PC-3 (cell line): Measurements from ENCODE around the gene EIF4G1. TPM values are rescaled to one million over a fixed set of nuclear protein-coding genes. Genes with fewer than 3 reads are reported as not detected.
A peak's percentile ranks its signal among the peaks of the same experiment; 100 is the strongest.

ENCODE experiments used
- ATAC-seq: fragments of 200-7000 bp; cut with Tn5 transposase; 2 replicates; pipeline ENCODE4 v1.9.1; 2020; ENCODE audit warnings: mild to moderate bottlenecking, moderate library complexity
- BruUV-seq: library from RNA; stranded (reverse); fragments of 400-500 nt; replicated peaks from 2 replicates; lab custom pipeline; 2021; lab: Mats Ljungman, UMichigan
- CTCF ChIA-PET: fragments of 300-600 bp; sonication (Branson Sonifier 250); formaldehyde crosslinking; loops from one replicate; lab custom pipeline; 2022; ENCODE audit warnings: antibody characterized with exemption; lab: Charles Lee
- POLR2A ChIA-PET: fragments of 300-600 bp; sonication (Branson Sonifier 250); formaldehyde crosslinking; loops from one replicate; lab custom pipeline; 2022; ENCODE audit warnings: antibody characterized with exemption; ENCODE audit not compliant: unreplicated experiment; lab: Charles Lee
- DNase-seq: peaks from one replicate; pipeline ENCODE4 v3.0.0-alpha.2; 2015
- H2AFZ ChIP-seq: fragments of 300-600 bp; sonication (generic); 2 replicates; pipeline ENCODE4 v1.6.0; 2016; ENCODE audit warnings: antibody characterized with exemption, low read length
- H3F3A ChIP-seq: fragments of 300-600 bp; sonication (generic); one replicate; pipeline ENCODE4 v1.6.0; 2017; ENCODE audit warnings: antibody characterized with exemption, low read length, control low read depth, mild to moderate bottlenecking; ENCODE audit not compliant: unreplicated experiment
- H3K27ac ChIP-seq: fragments of 300-600 bp; sonication (generic); 2 replicates; pipeline ENCODE4 v1.5.1; 2016; ENCODE audit warnings: mild to moderate bottlenecking, low read length
- H3K27me3 ChIP-seq: fragments of 300-600 bp; sonication (generic); 2 replicates; pipeline ENCODE4 v1.6.1; 2016; ENCODE audit warnings: low read length, mixed read lengths
- H3K36me3 ChIP-seq: fragments of 300-600 bp; sonication (generic); 2 replicates; pipeline ENCODE4 v1.6.1; 2016; ENCODE audit warnings: low read depth, mixed run types, low read length, mixed read lengths
- H3K4me1 ChIP-seq: fragments of 300-600 bp; sonication (generic); 2 replicates; pipeline ENCODE4 v1.5.1; 2016; ENCODE audit warnings: low read length; ENCODE audit not compliant: insufficient read depth
- H3K4me2 ChIP-seq: fragments of 300-600 bp; sonication (generic); 2 replicates; pipeline ENCODE4 v1.6.0; 2016; ENCODE audit warnings: low read length
- H3K4me3 ChIP-seq: fragments of 300-600 bp; sonication (generic); 2 replicates; pipeline ENCODE4 v1.5.1; 2016; ENCODE audit warnings: mild to moderate bottlenecking, low read length, mixed read lengths
- H3K79me2 ChIP-seq: fragments of 300-600 bp; sonication (generic); 2 replicates; pipeline ENCODE4 v1.6.1; 2017; ENCODE audit warnings: low read length, mixed read lengths
- H3K9ac ChIP-seq: fragments of 300-600 bp; sonication (generic); 2 replicates; pipeline ENCODE4 v1.6.0; 2016; ENCODE audit warnings: mild to moderate bottlenecking, low read length
- H3K9me2 ChIP-seq: fragments of 300-600 bp; sonication (generic); replicated peaks from 2 replicates; pipeline ENCODE4 v1.6.1; 2016; ENCODE audit warnings: mixed run types, low read length, mixed read lengths
- H3K9me3 ChIP-seq: fragments of 300-600 bp; sonication (generic); 2 replicates; pipeline ENCODE4 v1.6.1; 2016; ENCODE audit warnings: low read length, mixed read lengths
- H4K20me1 ChIP-seq: fragments of 300-600 bp; sonication (generic); 2 replicates; pipeline ENCODE4 v1.6.1; 2016; ENCODE audit warnings: low read length, mixed read lengths
- EZH2 ChIP-seq: fragments of 300-600 bp; sonication (generic); IDR thresholded peaks from one replicate; pipeline ENCODE4 v1.6.1; 2017; ENCODE audit warnings: antibody characterized with exemption, mild to moderate bottlenecking, low read length; ENCODE audit not compliant: unreplicated experiment
- EZH2phosphoT487 ChIP-seq: fragments of 300-600 bp; sonication (generic); IDR thresholded peaks from 2 replicates; pipeline ENCODE4 v1.6.1; 2018; ENCODE audit warnings: mild to moderate bottlenecking, antibody characterized with exemption, low read length, borderline replicate concordance
- intact Hi-C: fragments of 100-400 bp; cut with micrococcal nuclease; formaldehyde crosslinking; loops from 2 replicates; pipeline ENCODE4 v1.9.0; 2023
- total RNA-seq: library from RNA; depleted of rRNA; stranded (reverse); fragments of >200 nt; gene quantifications from 2 replicates; pipeline ENCODE4 v1.2.3, GENCODE V29; 2014
- TF ChIP-seq, protein P1 (sequence below): fragments of 300-600 bp; sonication (generic); conservative IDR thresholded peaks from 2 replicates; pipeline ENCODE4 v1.5.1; 2017; ENCODE audit warnings: antibody characterized with exemption, low read depth, mild to moderate bottlenecking, low read length

Gene EIF4G1
- total RNA-seq, 1 experiment from 2014 or later = 463 TPM

DNA sequence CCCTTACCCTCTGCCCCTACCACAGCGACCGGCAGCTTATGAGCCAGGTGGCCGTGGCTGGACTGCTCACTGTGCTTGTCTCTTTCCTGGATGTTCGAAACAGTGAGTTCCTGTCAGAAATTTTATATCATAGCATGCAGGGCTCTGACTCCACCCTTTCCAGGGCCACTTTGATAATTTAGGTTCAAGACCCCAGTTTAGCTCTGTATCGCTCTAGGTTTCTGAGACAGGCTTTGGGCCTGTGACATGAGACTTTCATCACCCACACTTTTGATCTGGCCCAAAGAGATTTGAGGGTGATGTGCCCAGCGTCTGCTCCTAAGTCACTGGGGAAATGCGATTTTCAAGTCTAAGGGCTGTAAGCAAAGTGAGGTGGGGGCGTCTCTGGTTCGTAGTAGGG is 6.5 kb upstream of the EIF4G1 start:
- no TSS peak for BruUV-seq
- Histone ChIP-seq H3K27me3 (no peaks in the 10 kb centered on the region), H3F3A (peaks cover 8% of the 10 kb centered on the region), H3K4me1 (no peaks in the 10 kb centered on the region), H3K9me2 (no peaks in the 10 kb centered on the region), H3K9ac (no peak overlapping the region), H3K79me2 (peaks cover 30% of the 10 kb centered on the region), H3K4me2 (no peak overlapping the region), H3K36me3 (peaks cover 58% of the 10 kb centered on the region), H4K20me1 (peaks cover 41% of the 10 kb centered on the region), H3K4me3 (no peak overlapping the region), H2AFZ (no peak overlapping the region), H3K27ac (no peak overlapping the region), H3K9me3 (no peaks in the 10 kb centered on the region)
- intact Hi-C loops = no loop called here
- DNase-seq (no peak), ATAC-seq (no peak)
- ChIA-PET POLR2A (no interaction called here), CTCF (no interaction called here)
- TF ChIP-seq EZH2 = no peak
- TF ChIP-seq, protein P1, sequence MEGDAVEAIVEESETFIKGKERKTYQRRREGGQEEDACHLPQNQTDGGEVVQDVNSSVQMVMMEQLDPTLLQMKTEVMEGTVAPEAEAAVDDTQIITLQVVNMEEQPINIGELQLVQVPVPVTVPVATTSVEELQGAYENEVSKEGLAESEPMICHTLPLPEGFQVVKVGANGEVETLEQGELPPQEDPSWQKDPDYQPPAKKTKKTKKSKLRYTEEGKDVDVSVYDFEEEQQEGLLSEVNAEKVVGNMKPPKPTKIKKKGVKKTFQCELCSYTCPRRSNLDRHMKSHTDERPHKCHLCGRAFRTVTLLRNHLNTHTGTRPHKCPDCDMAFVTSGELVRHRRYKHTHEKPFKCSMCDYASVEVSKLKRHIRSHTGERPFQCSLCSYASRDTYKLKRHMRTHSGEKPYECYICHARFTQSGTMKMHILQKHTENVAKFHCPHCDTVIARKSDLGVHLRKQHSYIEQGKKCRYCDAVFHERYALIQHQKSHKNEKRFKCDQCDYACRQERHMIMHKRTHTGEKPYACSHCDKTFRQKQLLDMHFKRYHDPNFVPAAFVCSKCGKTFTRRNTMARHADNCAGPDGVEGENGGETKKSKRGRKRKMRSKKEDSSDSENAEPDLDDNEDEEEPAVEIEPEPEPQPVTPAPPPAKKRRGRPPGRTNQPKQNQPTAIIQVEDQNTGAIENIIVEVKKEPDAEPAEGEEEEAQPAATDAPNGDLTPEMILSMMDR = no peak
- no peak for TF ChIP-seq EZH2phosphoT487

DNA sequence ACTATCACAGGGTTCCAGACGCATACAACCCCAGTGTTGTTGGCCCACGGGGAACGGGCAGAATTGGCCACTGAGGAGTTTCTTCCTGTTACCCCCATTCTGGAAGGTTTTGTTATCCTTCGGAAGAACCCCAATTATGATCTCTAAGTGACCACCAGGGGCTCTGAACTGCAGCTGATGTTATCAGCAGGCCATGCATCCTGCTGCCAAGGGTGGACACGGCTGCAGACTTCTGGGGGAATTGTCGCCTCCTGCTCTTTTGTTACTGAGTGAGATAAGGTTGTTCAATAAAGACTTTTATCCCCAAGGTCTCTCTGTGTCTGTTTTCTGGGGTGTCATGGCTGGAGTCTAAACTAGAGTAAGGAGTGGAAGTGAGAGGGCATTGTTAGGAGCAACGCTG is 5.7 kb upstream of the EIF4G1 start:
- H4K20me1 ChIP-seq = peaks cover 33% of the 10 kb centered on the region
- POLR2A ChIA-PET = no interaction called here
- no TSS peak for BruUV-seq

GRCh38 chr3:184311633-184312032 is 2.8 kb upstream of the EIF4G1 start:
- BruUV-seq = no TSS peak
- Histone ChIP-seq H3K4me1 (peaks cover 8% of the 10 kb centered on the region), H3K4me2 (no peak overlapping the region), H3K4me3 (no peak overlapping the region), H3F3A (peaks cover 8% of the 10 kb centered on the region), H4K20me1 (peaks cover 21% of the 10 kb centered on the region), H3K27me3 (no peaks in the 10 kb centered on the region), H3K27ac (no peak overlapping the region), H3K9me2 (no peaks in the 10 kb centered on the region), H2AFZ (no peak overlapping the region), H3K79me2 (peaks cover 20% of the 10 kb centered on the region), H3K36me3 (peaks cover 33% of the 10 kb centered on the region), H3K9me3 (no peaks in the 10 kb centered on the region), H3K9ac (no peak overlapping the region)
- ChIA-PET POLR2A (no interaction called here), CTCF (interaction anchor here (0.7 kb wide), 1 partner anchor 22 kb away, joined by 4 read pairs; no protein-coding TSS in a partner anchor)
- no peak for ATAC-seq
- TF ChIP-seq EZH2phosphoT487 (no peak), EZH2 (no peak)
- TF ChIP-seq, protein P1 = no peak
- intact Hi-C loops = loop anchor here (5.0 kb wide), 1 partner anchor 36 kb away; no protein-coding TSS in a partner anchor
- no peak for DNase-seq

More for the DNA sequence above, 5.7 kb upstream of the EIF4G1 start:
- no peak overlapping the region for H3K9ac ChIP-seq
- peaks cover 49% of the 10 kb centered on the region for H3K36me3 ChIP-seq
- H2AFZ ChIP-seq = no peak overlapping the region
- H3K4me2 ChIP-seq = no peak overlapping the region
- no peaks in the 10 kb centered on the region for H3K9me3 ChIP-seq
- peaks cover 21% of the 10 kb centered on the region for H3K79me2 ChIP-seq
- DNase-seq = no peak
- H3K4me3 ChIP-seq = no peak overlapping the region
- peaks cover under 1% of the 10 kb centered on the region; the same call in 1 of the 2 replicates for H3K4me1 ChIP-seq
- H3K27me3 ChIP-seq = no peaks in the 10 kb centered on the region
- ATAC-seq = no peak
- peaks cover 8% of the 10 kb centered on the region for H3F3A ChIP-seq
- H3K27ac ChIP-seq = no peak overlapping the region
- intact Hi-C loops = no loop called here
- no peak for TF ChIP-seq EZH2phosphoT487
- TF ChIP-seq EZH2 = no peak
- TF ChIP-seq, protein P1 = 0 out of 2 replicates have a peak, but pooled peaks have one; percentile 16
- H3K9me2 ChIP-seq = no peaks in the 10 kb centered on the region
- CTCF ChIA-PET = no interaction called here
